NAMALWA (cell line): ENCODE measurements around the gene BCOR.

Experiments
- DNase-seq: peaks from one replicate; pipeline ENCODE4 v3.0.0-alpha.2; 2015; ENCODE audit warnings: low spot score

The BCOR gene

GRCh38 chrX:40097504-40098263 is at the start of gene BCOR:
Gene BCOR, minus strand, starts transcription at chrX:40097958. Its CDS starts 20,029 bp downstream, at chrX:40077929.
- DNase-seq = peak; percentile 67

DNA sequence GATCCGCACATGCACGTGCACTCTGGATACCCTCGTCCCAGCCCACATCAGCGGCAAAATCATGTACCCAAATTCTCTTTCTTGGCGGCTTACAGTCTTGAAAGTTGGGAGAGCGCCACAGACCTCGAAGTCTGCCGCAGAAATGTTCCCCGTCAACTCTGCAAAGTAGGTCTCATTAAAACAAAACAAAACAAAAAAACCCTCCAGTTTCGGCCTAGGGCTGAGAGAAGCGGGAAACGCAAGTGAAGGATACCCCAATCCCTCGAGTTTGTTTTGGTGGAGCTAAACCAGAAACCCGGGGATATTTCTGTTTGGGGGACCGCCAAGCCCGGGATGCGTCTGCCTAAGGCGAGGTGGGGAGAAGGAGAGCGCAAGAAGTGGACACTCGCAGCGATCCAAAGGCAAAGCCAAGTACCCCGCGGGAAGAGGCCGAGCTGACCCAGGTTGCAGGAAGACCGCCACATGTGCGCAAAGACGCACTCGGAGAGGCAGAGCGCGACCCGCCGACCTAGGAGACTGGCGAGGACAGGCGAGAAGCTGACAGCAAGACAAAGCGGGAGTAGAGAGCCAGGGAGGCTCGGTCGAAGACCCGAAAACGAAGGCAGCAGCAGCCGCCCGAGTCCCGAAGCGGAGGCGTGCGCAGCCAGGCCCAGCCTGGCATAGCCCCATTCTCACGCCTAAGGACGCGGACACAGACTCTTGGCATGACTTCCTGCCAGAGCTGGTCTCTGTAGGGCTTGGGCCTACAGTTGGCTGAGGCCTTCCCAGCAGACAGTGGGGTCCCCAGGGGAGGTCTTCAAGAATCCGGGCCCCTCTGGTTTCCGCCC is 49.6 kb upstream of the BCOR start:
- no peak for DNase-seq

DNA sequence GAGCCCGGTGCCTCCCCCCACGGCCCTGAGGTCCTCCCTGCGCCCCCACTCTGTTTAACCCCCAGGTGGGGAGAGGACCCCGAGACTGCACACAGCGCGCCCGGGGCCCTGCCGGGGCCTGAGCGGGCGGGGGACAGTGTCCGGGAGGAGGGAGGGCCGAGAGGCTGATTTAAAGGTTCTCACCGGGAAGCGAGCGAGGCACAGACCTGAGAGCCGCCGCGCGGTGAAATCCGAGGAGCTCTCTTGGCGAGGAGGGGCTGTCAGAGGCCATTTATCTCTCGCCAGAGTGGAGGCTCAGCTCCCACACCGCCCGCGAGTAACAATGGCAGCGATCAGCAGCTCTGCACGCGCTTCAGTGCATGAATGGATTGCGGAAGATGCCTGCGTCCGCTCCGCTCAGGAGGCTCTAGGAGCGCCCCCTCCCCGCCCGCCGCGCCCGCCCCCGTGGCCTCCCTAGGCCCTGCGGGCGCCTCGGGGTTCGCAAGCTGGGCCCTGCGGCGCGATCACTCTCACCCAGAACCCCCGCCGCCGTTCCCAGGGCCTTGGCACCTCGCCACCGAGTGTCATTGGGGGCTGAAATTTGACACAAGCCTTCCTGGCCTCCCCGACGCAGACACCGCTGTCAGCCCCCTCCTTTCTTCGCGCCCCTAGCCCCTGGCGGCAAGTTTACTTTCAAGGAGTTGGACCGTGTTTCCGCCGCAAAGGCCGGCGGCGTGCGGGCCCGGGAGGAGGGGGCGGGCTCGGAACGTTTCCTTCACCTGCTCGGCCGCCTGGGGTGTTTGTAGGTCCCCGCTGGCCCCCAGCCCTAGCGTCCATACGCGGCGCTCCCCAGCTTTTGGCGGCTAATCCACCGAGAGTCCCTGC is 48.7 kb upstream of the BCOR start:
- DNase-seq = peak; percentile 54

GRCh38 chrX:40145923-40146261 is 48.1 kb upstream of the BCOR start:
- no peak for DNase-seq

- DNase-seq = no peak
Measured at GRCh38 chrX:40145001-40145922, 47.5 kb upstream of the BCOR start.

DNA sequence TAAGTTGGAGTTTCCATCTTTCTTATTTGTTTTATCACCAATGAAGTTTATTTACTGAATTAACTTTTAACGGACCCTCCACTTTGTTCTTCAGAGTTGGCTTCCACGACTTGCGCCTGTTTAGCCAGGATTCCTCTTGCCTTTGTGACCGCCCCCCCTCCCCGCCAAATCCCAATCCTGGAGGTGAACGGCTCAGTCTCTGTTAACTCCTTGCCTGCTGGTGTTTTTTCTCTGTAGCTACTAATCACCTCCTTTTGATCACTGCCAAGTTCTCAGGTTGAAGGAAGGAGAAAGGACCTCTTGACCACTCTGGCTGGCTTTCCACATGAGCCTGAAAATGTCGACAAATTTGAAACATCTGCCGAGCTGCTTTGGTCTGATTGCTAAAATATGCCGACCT is 46.8 kb upstream of the BCOR start:
- no peak for DNase-seq

DNA sequence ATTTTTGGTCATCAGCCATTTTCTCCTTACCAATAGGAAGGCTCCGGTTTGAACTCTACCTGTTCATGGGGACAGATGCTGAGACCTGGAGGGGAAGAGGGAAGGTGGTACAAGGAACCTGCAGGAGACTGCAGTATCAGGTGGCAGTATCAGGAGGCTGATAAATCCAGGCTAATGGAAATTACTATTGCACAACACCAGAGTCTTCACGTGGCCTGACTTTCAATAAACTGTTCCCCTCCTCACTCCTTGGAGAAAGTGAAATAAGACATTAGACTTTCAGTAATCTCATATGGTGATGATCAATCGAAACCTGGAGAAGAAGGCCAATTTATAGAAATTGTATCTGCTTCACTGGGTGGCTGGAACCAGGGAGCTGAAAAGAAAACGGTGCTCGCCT is 46.2 kb upstream of the BCOR start:
- no peak for DNase-seq

GRCh38 chrX:40143001-40143400 is 45.2 kb upstream of the BCOR start:
- DNase-seq = no peak

GRCh38 chrX:40142417-40142816 is 44.7 kb upstream of the BCOR start:
- no peak for DNase-seq

DNA sequence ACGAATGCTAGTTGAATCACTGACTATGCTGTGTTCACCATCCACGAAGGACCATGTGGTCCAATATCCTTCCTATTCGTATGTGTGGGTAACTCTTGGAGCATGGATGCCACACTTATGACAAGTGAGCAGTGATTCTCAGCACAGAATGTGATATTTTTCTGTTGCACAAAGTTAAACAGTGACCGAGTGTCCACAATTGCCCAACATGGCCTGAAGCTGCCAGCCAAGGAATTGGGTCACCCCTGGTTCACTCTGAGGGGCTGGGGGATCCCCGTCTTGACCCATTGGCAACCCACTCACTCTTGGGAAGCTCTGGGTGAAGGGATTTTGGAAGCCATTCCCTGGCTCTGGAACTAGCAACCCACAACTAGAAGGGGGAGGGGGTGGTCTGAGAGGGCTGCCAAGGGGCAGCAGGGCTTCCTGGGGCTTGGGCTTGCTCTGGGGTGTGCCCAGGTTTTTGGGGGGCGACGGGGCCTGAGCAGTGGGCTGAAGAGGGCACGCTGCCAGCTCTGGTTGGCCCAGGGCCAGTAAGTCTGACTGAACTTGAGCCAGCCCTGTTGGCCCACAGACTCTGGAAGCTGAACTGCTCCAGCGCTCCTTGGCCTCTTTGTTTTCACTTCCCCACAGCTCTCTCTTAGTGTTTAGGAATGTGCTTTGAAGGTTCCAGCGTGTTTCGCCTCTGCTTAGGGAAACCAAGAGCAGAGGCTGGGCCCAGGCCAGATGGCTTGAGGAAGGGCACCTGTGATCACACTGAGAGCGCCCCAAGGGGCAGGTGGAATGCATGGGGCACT is 43.1 kb upstream of the BCOR start:
- DNase-seq = no peak

DNA sequence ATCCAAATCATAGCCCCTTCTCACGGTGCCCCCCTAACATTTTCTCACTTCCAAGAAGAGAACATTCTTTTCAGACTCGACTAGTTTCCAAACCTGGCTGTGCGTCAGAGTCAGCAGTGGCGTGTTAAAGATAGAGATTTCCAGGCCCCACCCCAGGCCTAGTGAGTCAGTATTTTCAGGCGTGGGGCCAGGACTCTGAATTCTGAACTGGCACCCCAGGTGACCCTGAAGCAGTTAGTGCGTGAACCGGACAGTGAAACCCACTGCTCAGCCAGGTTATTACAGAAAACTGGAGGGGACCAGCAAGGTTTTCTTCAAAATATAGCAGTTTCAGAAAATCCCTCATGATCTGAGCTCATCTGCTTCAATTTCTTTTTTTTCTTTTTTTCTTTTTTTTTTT is 35.0 kb upstream of the BCOR start:
- DNase-seq = no peak

DNA sequence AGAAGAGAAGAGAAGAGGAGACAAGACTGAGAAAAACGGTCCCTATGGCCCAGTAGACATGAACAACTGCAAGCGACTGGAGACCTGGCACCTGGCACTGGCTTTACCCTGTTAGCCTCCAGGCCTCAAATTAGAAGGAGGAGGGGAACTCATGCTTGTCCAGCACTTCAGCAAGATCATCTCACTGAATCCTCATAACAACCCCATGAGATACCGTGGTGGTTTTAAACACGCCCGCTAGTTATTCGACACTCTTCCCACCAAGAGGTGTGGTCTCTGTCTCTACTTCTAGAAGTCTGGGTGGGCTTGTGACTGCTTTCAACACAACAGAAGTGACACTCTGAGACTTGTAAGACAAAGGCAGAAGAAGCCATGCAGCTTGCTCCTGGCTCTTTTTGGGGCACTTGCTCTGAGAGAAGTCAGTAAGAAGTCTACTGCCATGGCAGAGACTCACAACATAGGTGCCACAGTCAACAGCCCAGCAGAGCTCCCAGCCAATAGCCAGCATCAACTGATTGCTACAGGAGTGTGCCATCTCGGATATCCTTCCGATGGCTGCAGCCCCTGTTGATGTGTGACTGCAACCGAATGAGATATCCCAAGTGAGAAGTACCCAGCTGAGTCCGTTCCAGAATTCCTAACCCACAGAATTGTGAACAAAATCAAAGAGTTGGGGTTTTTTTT is 34.0 kb upstream of the BCOR start:
- no peak for DNase-seq

DNA sequence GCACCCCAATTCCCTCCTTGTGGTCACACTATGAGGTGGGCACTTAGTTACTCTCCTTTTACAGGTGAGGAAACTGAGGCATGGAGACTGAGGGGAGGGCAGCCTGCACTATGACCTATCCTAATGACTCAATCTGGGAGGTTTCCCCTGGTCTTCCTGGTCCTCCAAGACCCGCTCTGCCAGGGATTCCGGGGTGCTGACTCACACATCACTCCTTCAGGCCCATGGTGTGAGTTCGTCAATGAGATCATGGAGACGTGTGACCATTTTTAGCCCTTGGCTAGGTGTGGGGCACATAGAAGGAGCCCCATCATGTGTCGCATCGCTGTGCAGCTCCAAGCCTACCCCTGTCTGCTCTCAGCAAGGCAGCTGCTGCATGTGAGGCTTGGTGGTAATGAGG is 32.4 kb upstream of the BCOR start:
- no peak for DNase-seq

- peak; percentile 90 for DNase-seq
Measured at GRCh38 chrX:40127052-40127451, 29.3 kb upstream of the BCOR start.

- DNase-seq = no peak
Measured at GRCh38 chrX:40122487-40122886, 24.7 kb upstream of the BCOR start.

DNA sequence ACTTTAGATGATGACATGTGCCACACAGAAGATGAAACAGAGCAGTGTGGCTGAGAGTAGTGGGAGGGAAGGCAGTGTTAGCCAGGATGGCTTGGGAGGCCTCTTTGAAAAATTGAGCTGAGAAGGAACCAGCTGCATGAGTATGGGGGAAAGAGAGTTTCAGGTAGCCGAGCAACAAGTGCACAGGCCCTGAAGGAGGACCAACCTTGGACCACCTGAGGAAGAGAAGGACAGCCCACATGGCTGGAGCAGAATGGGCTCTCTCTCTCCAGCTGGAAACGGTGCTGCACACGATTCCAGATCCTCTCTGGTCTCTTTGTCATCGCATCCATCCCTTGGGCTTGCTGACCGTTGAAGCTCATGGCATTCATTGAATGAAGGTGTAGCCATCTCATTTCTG is 23.9 kb upstream of the BCOR start:
- DNase-seq = no peak

- peak; percentile 21 for DNase-seq
Measured at GRCh38 chrX:40120838-40121580, 23.3 kb upstream of the BCOR start.

DNA sequence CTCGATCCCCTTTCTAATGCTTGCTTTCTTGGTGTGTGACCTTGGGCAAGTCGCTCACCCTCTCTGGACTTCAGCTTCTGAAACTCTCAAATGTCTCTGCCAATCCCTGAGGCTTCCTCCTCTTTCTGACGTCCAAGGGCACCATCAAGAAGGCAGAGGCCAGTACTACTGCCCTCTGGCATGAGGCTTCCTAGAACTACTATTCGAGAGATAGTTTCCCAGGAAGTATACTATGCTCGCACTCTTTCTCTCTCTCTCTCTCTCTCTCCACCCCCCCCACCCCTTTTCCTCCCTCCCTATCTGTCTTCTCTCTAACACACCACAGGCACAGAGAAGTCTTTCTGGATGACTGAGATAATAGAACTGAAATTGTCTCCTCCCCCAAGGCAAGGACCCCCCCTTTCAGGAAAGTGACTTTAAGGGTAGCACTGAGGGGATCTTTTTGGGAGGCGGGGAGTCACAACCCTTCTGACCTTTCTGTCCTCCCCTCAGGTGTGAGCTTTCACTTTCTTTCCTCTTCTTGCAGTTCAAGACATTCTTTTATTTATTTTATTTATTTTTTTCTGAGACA is 20.0 kb upstream of the BCOR start:
- no peak for DNase-seq

DNA sequence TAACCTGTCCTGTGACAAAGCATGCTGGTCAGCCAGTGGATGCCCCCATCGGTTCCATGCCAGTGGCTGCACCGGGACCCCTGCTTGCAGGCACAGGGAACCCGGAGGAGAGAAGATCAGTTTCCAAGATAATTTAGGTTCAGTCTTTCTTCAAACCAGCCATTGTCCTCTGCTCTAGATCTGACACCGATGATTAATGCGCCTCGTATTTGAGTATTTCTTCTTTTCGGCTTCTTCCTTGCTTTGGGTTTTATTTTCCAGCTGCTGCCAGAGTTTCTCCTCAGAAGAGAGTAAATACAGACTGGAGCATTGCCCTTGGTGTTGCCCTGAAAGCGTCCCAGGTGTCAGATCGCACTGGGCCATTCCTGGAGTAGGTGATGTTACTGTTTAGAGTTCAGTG is 19.2 kb upstream of the BCOR start:
- DNase-seq = no peak
